ENCODE measurements around the gene SNCA. TPM values are rescaled to one million over a fixed set of nuclear protein-coding genes. Genes with fewer than 3 reads are reported as not detected.

SNCA gene
- total RNA-seq, 2 experiments from 2014 or later = 0.85 to 1.3 TPM

GRCh38 chr4:89813197-89813596, 23.8 kb downstream of the SNCA start:
- DNase-seq = no peak
- H3K4me1 Mint-ChIP-seq = no peaks in the 10 kb centered on the region
- H3K27me3 Mint-ChIP-seq = no peaks in the 10 kb centered on the region
- H3K27ac Mint-ChIP-seq = no peak overlapping the region
- intact Hi-C loops (cut with DNase I, micrococcal nuclease) = no loop called here
- H3K36me3 Mint-ChIP-seq (ENCODE audit: low read depth) = no peaks in the 10 kb centered on the region
- H3K9me3 Mint-ChIP-seq (ENCODE audit: low read depth) = no peaks in the 10 kb centered on the region
- ATAC-seq = no peak
- POLR2A ChIA-PET = no interaction called here
- CTCF ChIA-PET = no interaction called here
- no peak overlapping the region for H3K4me3 Mint-ChIP-seq

GRCh38 chr4:89807441-89808140, 29.4 kb downstream of the SNCA start:
- H3K4me3 Mint-ChIP-seq = no peak overlapping the region
- no peaks in the 10 kb centered on the region for H3K27me3 Mint-ChIP-seq
- no peaks in the 10 kb centered on the region for H3K9me3 Mint-ChIP-seq (ENCODE audit: low read depth)
- H3K27ac Mint-ChIP-seq = no peak overlapping the region
- ChIA-PET CTCF (interaction anchor here (1.3 kb wide), 1 partner anchor 18 kb away, joined by 3 read pairs; no protein-coding TSS in a partner anchor), POLR2A (no interaction called here)
- H3K4me1 Mint-ChIP-seq = no peaks in the 10 kb centered on the region
- no peak for DNase-seq
- intact Hi-C loops (cut with DNase I, micrococcal nuclease) = no loop called here
- no peaks in the 10 kb centered on the region for H3K36me3 Mint-ChIP-seq (ENCODE audit: low read depth)
- no peak for ATAC-seq

- DNase-seq (no peak), ATAC-seq (no peak)
- POLR2A ChIA-PET = no interaction called here
- no peaks in the 10 kb centered on the region for H3K4me1 Mint-ChIP-seq
- intact Hi-C loops (cut with DNase I, micrococcal nuclease) = no loop called here
- CTCF ChIA-PET = no interaction called here
- no peaks in the 10 kb centered on the region for H3K27me3 Mint-ChIP-seq
- no peak overlapping the region for H3K4me3 Mint-ChIP-seq
- H3K27ac Mint-ChIP-seq = no peak overlapping the region
- no peaks in the 10 kb centered on the region for H3K9me3 Mint-ChIP-seq (ENCODE audit: low read depth)
- H3K36me3 Mint-ChIP-seq (ENCODE audit: low read depth) = no peaks in the 10 kb centered on the region
Observed at GRCh38 chr4:89805297-89805696, 31.7 kb downstream of the SNCA start.

GRCh38 chr4:89803915-89804314, 33.0 kb downstream of the SNCA start:
- H3K36me3 Mint-ChIP-seq (ENCODE audit: low read depth) = no peaks in the 10 kb centered on the region
- ATAC-seq = no peak
- ChIA-PET CTCF (interaction anchor here (0.7 kb wide), 1 partner anchor 166 kb away, joined by 3 read pairs; no protein-coding TSS in a partner anchor), POLR2A (no interaction called here)
- no peak overlapping the region for H3K27ac Mint-ChIP-seq
- H3K4me1 Mint-ChIP-seq = no peaks in the 10 kb centered on the region
- H3K27me3 Mint-ChIP-seq = no peaks in the 10 kb centered on the region
- intact Hi-C loops (cut with DNase I, micrococcal nuclease) = no loop called here
- no peak overlapping the region for H3K4me3 Mint-ChIP-seq
- no peaks in the 10 kb centered on the region for H3K9me3 Mint-ChIP-seq (ENCODE audit: low read depth)
- no peak for DNase-seq

- H3K9me3 Mint-ChIP-seq (ENCODE audit: low read depth) = no peaks in the 10 kb centered on the region
- ChIA-PET POLR2A (no interaction called here), CTCF (no interaction called here)
- H3K36me3 Mint-ChIP-seq (ENCODE audit: low read depth) = no peaks in the 10 kb centered on the region
- no peak overlapping the region for H3K4me3 Mint-ChIP-seq
- ATAC-seq = no peak
- no peaks in the 10 kb centered on the region for H3K4me1 Mint-ChIP-seq
- H3K27me3 Mint-ChIP-seq = no peaks in the 10 kb centered on the region
- intact Hi-C loops (cut with DNase I, micrococcal nuclease) = no loop called here
- H3K27ac Mint-ChIP-seq = no peak overlapping the region
- DNase-seq = no peak
Observed at GRCh38 chr4:89803036-89803435, 33.9 kb downstream of the SNCA start.

GRCh38 chr4:89800527-89801103, 36.3 kb downstream of the SNCA start:
- ATAC-seq = no peak
- DNase-seq = no peak
- H3K36me3 Mint-ChIP-seq (ENCODE audit: low read depth) = no peaks in the 10 kb centered on the region
- H3K4me3 Mint-ChIP-seq = no peak overlapping the region
- peaks cover 2% of the 10 kb centered on the region for H3K27me3 Mint-ChIP-seq
- ChIA-PET POLR2A (no interaction called here), CTCF (no interaction called here)
- no peaks in the 10 kb centered on the region for H3K4me1 Mint-ChIP-seq
- no peak overlapping the region for H3K27ac Mint-ChIP-seq
- intact Hi-C loops (cut with DNase I, micrococcal nuclease) = no loop called here
- no peaks in the 10 kb centered on the region for H3K9me3 Mint-ChIP-seq (ENCODE audit: low read depth)

GRCh38 chr4:89800012-89800516, 36.9 kb downstream of the SNCA start:
- Mint-ChIP-seq H3K27me3 (peaks cover 2% of the 10 kb centered on the region), H3K4me3 (no peak overlapping the region), H3K9me3 (ENCODE audit: low read depth) (no peaks in the 10 kb centered on the region), H3K27ac (no peak overlapping the region), H3K4me1 (no peaks in the 10 kb centered on the region), H3K36me3 (ENCODE audit: low read depth) (no peaks in the 10 kb centered on the region)
- CTCF ChIA-PET = no interaction called here
- intact Hi-C loops (cut with DNase I, micrococcal nuclease) = no loop called here
- ATAC-seq (no peak), DNase-seq (no peak)
- POLR2A ChIA-PET = no interaction called here

- CTCF ChIA-PET = no interaction called here
- intact Hi-C loops (cut with DNase I, micrococcal nuclease) = no loop called here
- no peaks in the 10 kb centered on the region for H3K4me1 Mint-ChIP-seq
- POLR2A ChIA-PET = no interaction called here
- peaks cover 2% of the 10 kb centered on the region for H3K27me3 Mint-ChIP-seq
- DNase-seq (no peak), ATAC-seq (no peak)
- no peaks in the 10 kb centered on the region for H3K36me3 Mint-ChIP-seq (ENCODE audit: low read depth)
- H3K9me3 Mint-ChIP-seq (ENCODE audit: low read depth) = no peaks in the 10 kb centered on the region
- H3K27ac Mint-ChIP-seq = no peak overlapping the region
- H3K4me3 Mint-ChIP-seq = no peak overlapping the region
Observed at GRCh38 chr4:89799071-89799470, 37.9 kb downstream of the SNCA start.

- intact Hi-C loops (cut with DNase I, micrococcal nuclease) = no loop called here
- DNase-seq = no peak
- Mint-ChIP-seq H3K27me3 (peaks cover 2% of the 10 kb centered on the region), H3K4me3 (no peak overlapping the region), H3K27ac (no peak overlapping the region), H3K36me3 (ENCODE audit: low read depth) (no peaks in the 10 kb centered on the region), H3K4me1 (no peaks in the 10 kb centered on the region), H3K9me3 (ENCODE audit: low read depth) (no peaks in the 10 kb centered on the region)
- CTCF ChIA-PET = no interaction called here
- POLR2A ChIA-PET = no interaction called here
- no peak for ATAC-seq
Observed at GRCh38 chr4:89797117-89797516, 39.8 kb downstream of the SNCA start.

- intact Hi-C loops (cut with DNase I, micrococcal nuclease) = no loop called here
- H3K4me1 Mint-ChIP-seq = no peaks in the 10 kb centered on the region
- H3K27ac Mint-ChIP-seq = no peak overlapping the region
- no peaks in the 10 kb centered on the region for H3K27me3 Mint-ChIP-seq
- CTCF ChIA-PET = interaction anchor here (1.5 kb wide), 1 partner anchor 18 kb away, joined by 3 read pairs; no protein-coding TSS in a partner anchor
- H3K36me3 Mint-ChIP-seq (ENCODE audit: low read depth) = no peaks in the 10 kb centered on the region
- no peak overlapping the region for H3K4me3 Mint-ChIP-seq
- DNase-seq (no peak), ATAC-seq (no peak)
- H3K9me3 Mint-ChIP-seq (ENCODE audit: low read depth) = no peaks in the 10 kb centered on the region
- POLR2A ChIA-PET = no interaction called here
Observed at GRCh38 chr4:89788206-89789072, 48.5 kb downstream of the SNCA start.

GRCh38 chr4:89784686-89785231, 52.2 kb downstream of the SNCA start:
- intact Hi-C loops (cut with DNase I, micrococcal nuclease) = no loop called here
- ChIA-PET POLR2A (no interaction called here), CTCF (no interaction called here)
- Mint-ChIP-seq H3K9me3 (ENCODE audit: low read depth) (no peaks in the 10 kb centered on the region), H3K36me3 (ENCODE audit: low read depth) (no peaks in the 10 kb centered on the region), H3K27me3 (no peaks in the 10 kb centered on the region), H3K27ac (no peak overlapping the region), H3K4me3 (no peak overlapping the region), H3K4me1 (no peaks in the 10 kb centered on the region)
- no peak for DNase-seq
- ATAC-seq = no peak

GRCh38 chr4:89781321-89781720, 55.6 kb downstream of the SNCA start:
- ChIA-PET CTCF (no interaction called here), POLR2A (no interaction called here)
- H3K4me1 Mint-ChIP-seq = no peaks in the 10 kb centered on the region
- no peak overlapping the region for H3K4me3 Mint-ChIP-seq
- DNase-seq = no peak
- H3K27me3 Mint-ChIP-seq = peaks cover 6% of the 10 kb centered on the region
- no peak overlapping the region for H3K27ac Mint-ChIP-seq
- no peaks in the 10 kb centered on the region for H3K36me3 Mint-ChIP-seq (ENCODE audit: low read depth)
- no peak for ATAC-seq
- intact Hi-C loops (cut with DNase I, micrococcal nuclease) = no loop called here
- peaks cover 15% of the 10 kb centered on the region for H3K9me3 Mint-ChIP-seq (ENCODE audit: low read depth)

All from activated CD4-positive, alpha-beta T cell treated with anti-CD3 and anti-CD28 coated beads for 36 hours (primary cell).